ENCODE measurements around the gene ARHGAP10.

DNA sequence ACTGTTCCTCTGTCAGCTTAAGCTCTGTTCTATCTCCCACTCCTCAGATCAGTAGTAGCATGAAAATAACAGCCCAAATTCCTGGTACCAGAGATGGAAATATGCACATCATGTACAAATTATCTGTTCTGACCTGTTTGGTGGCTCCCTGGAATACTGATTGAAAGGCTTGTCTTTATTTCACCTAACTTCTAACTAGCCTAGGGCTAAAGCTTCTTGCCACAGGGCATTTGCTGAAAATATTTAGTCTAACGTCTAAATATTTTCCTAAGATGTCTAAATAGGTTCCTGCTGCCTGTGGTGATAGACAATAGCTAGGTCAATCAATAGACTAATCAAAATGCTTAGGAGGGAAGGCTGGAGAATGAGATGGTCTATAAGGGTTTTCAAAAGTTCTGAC lies 35.0 kb upstream of the ARHGAP10 start:
- TF ChIP-seq, protein P1, sequence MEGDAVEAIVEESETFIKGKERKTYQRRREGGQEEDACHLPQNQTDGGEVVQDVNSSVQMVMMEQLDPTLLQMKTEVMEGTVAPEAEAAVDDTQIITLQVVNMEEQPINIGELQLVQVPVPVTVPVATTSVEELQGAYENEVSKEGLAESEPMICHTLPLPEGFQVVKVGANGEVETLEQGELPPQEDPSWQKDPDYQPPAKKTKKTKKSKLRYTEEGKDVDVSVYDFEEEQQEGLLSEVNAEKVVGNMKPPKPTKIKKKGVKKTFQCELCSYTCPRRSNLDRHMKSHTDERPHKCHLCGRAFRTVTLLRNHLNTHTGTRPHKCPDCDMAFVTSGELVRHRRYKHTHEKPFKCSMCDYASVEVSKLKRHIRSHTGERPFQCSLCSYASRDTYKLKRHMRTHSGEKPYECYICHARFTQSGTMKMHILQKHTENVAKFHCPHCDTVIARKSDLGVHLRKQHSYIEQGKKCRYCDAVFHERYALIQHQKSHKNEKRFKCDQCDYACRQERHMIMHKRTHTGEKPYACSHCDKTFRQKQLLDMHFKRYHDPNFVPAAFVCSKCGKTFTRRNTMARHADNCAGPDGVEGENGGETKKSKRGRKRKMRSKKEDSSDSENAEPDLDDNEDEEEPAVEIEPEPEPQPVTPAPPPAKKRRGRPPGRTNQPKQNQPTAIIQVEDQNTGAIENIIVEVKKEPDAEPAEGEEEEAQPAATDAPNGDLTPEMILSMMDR (IDR thresholded peaks at IDR 0.05): no peak
- no peak for TF ChIP-seq POLR2A (IDR thresholded peaks at IDR 0.05)

Measured in prostate gland (tissue), 2 donors.